Transverse colon (tissue), 4 donors: ENCODE measurements around the gene UTS2R.

ENCODE experiments used
- CTCF ChIP-seq, 5 experiments: fragments of 200-600 bp in 3 of 5; fragments of 450-650 bp in 2 of 5; sonication (generic) in 3 of 5; IDR thresholded peaks; 1 replicate in 2 of 5; 2 replicates in 3 of 5; pipeline ENCODE4 v1.5.1; 2016 to 2017; ENCODE audit warnings: antibody characterized with exemption in 5 of 5, inconsistent platforms in 3 of 5, mild to moderate bottlenecking in 2 of 5, moderate library complexity in 1 of 5
- EP300 ChIP-seq: sonication (generic); formaldehyde crosslinking; IDR thresholded peaks from one replicate; pipeline ENCODE4 v1.6.1; 2017; ENCODE audit warnings: antibody characterized with exemption, low read depth
- POLR2A ChIP-seq: fragments of 450-650 bp; IDR thresholded peaks from one replicate; pipeline ENCODE4 v1.6.1; 2016; ENCODE audit warnings: antibody characterized with exemption, mild to moderate bottlenecking, moderate library complexity
- POLR2AphosphoS5 ChIP-seq, 3 donors: sonication (generic); formaldehyde crosslinking; IDR thresholded peaks; one replicate each; pipeline ENCODE4 v1.6.1; 2016; ENCODE audit warnings: antibody characterized with exemption in 3 of 3

GRCh38 chr17:82408288-82408937 is 36.8 kb downstream of the UTS2R start:
- TF ChIP-seq POLR2A: no peak
- no peak for TF ChIP-seq CTCF (IDR thresholded peaks at IDR 0.05)
- TF ChIP-seq EP300: no peak
- no peak for TF ChIP-seq POLR2AphosphoS5 (IDR thresholded peaks at IDR 0.05)
